IPS-20b (cell line): ENCODE data around the gene PHACTR3.

Experiments used
- H3K27ac ChIP-seq: one replicate; pipeline ENCODE4 v1.5.1; 2013; ENCODE audit warnings: low read length
- H3K27me3 ChIP-seq: 2 replicates; pipeline ENCODE4 v1.6.1; 2013; ENCODE audit warnings: mild to moderate bottlenecking, low read length, inconsistent platforms; ENCODE audit not compliant: insufficient read depth
- H3K36me3 ChIP-seq: 2 replicates; pipeline ENCODE4 v1.6.1; 2013; ENCODE audit warnings: low read depth, mild to moderate bottlenecking, inconsistent platforms, low read length, moderate library complexity; ENCODE audit not compliant: insufficient read depth
- H3K4me1 ChIP-seq: 2 replicates; pipeline ENCODE4 v1.6.1; 2013; ENCODE audit warnings: mild to moderate bottlenecking, control low read depth, inconsistent platforms, low read length, moderate library complexity; ENCODE audit not compliant: insufficient read depth
- H3K4me3 ChIP-seq: 2 replicates; pipeline ENCODE4 v1.5.1; 2013; ENCODE audit warnings: mild to moderate bottlenecking, low read length, inconsistent platforms
- H3K9ac ChIP-seq: 2 replicates; pipeline ENCODE4 v1.6.1; 2013; ENCODE audit warnings: low read depth, mild to moderate bottlenecking, inconsistent platforms, low read length, moderate library complexity
- H3K9me3 ChIP-seq: 2 replicates; pipeline ENCODE4 v1.6.1; 2013; ENCODE audit warnings: mild to moderate bottlenecking, low read depth, low read length, inconsistent platforms; ENCODE audit not compliant: insufficient read depth

The PHACTR3 gene

DNA sequence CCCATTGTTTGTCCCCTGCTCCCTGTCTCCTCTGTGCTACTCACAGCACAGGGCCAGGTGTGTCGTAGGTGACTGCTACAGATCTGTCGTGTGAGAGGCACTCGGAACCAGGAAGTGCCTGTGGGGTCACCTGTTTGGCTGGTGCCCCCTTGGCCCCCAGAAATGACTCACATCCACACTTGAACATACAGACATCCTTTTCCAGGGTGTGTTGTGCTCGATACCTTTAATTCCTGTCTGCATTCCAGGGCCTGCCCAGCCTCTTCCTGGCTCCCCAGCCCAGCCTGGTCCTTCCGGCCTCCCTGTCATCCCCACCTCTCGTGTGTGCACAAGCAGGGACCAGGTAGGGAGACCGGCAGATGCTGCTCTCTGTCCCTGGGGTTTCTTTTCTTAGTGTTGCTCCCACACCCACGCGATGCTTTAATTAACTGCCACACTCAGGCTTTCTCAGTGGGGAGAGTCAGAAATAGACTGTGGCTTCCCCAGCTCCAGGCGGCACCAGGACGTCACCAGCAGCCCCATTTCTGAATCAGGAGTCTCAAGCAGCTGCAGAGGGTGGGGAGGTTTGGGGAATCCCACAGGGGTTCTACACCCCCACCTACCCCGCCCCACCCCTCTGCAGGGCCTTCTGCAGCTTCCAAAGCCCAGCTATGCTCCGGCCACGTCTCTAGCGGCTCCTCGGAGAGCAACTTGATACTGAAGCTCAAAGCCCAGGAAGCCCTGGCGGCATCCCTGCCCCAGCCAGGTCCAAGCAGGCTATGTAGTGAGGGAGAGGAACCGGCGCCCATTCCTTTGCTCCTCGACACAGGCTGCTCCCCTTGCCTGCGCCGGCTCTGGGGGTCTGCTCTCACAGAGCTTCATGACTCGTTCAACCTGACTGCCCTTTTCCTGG, 226.9 kb downstream of the PHACTR3 start:
- H3K27ac ChIP-seq: no peak overlapping the region
- no peaks in the 10 kb centered on the region for H3K36me3 ChIP-seq
- H3K4me3 ChIP-seq: no peak overlapping the region
- no peaks in the 10 kb centered on the region for H3K9me3 ChIP-seq
- no peaks in the 10 kb centered on the region; the same call in 1 of the 2 replicates for H3K4me1 ChIP-seq
- H3K27me3 ChIP-seq: peaks cover 30% of the 10 kb centered on the region
- H3K9ac ChIP-seq: no peak overlapping the region

GRCh38 chr20:59831916-59832270, 227.6 kb downstream of the PHACTR3 start:
- no peaks in the 10 kb centered on the region; the same call in 1 of the 2 replicates for H3K4me1 ChIP-seq
- H3K36me3 ChIP-seq: no peaks in the 10 kb centered on the region
- no peak overlapping the region for H3K27ac ChIP-seq
- H3K9me3 ChIP-seq: no peaks in the 10 kb centered on the region
- no peak overlapping the region for H3K4me3 ChIP-seq
- peaks cover 36% of the 10 kb centered on the region for H3K27me3 ChIP-seq
- H3K9ac ChIP-seq: no peak overlapping the region

- H3K9me3 ChIP-seq: no peaks in the 10 kb centered on the region
- H3K27me3 ChIP-seq: peaks cover 38% of the 10 kb centered on the region
- no peaks in the 10 kb centered on the region for H3K36me3 ChIP-seq
- H3K9ac ChIP-seq: no peak overlapping the region
- no peak overlapping the region for H3K4me3 ChIP-seq
- no peaks in the 10 kb centered on the region; the same call in 1 of the 2 replicates for H3K4me1 ChIP-seq
- no peak overlapping the region for H3K27ac ChIP-seq
Measured at GRCh38 chr20:59832406-59833363, 228.3 kb downstream of the PHACTR3 start.

GRCh38 chr20:59835057-59835447, 230.7 kb downstream of the PHACTR3 start:
- H3K9ac ChIP-seq: no peak overlapping the region
- no peaks in the 10 kb centered on the region for H3K9me3 ChIP-seq
- H3K27ac ChIP-seq: no peak overlapping the region
- no peaks in the 10 kb centered on the region; the same call in 1 of the 2 replicates for H3K4me1 ChIP-seq
- peaks cover 26% of the 10 kb centered on the region for H3K27me3 ChIP-seq
- H3K36me3 ChIP-seq: no peaks in the 10 kb centered on the region
- no peak overlapping the region for H3K4me3 ChIP-seq

- Histone ChIP-seq H3K4me3 (no peak overlapping the region), H3K9me3 (no peaks in the 10 kb centered on the region), H3K27me3 (peaks cover 30% of the 10 kb centered on the region), H3K9ac (no peak overlapping the region), H3K4me1 (no peaks in the 10 kb centered on the region; the same call in 1 of the 2 replicates), H3K27ac (no peak overlapping the region), H3K36me3 (no peaks in the 10 kb centered on the region)
Measured at GRCh38 chr20:59835448-59836395, 231.4 kb downstream of the PHACTR3 start.

DNA sequence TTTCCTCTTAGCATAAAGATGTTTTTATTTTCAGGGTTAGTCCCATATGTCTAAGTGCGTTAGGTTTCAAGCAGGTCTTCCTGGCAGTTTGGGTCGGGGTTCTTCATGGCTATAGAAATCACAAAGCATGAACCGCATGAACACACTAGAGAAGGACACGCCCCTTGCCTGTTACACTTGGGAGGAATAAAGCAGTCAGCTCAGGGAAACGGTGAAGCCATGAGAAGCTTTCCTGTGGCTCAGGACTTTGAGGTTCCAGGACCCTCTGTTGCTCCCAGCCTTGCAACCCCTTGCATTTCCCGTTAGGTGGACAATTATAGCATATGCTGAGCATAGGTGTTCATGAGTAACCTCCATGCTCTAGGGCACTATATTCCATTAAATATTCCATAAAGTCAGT, 232.4 kb downstream of the PHACTR3 start:
- no peaks in the 10 kb centered on the region; the same call in 1 of the 2 replicates for H3K4me1 ChIP-seq
- H3K27me3 ChIP-seq: peaks cover 37% of the 10 kb centered on the region
- H3K9me3 ChIP-seq: no peaks in the 10 kb centered on the region
- H3K27ac ChIP-seq: no peak overlapping the region
- H3K4me3 ChIP-seq: no peak overlapping the region
- no peaks in the 10 kb centered on the region for H3K36me3 ChIP-seq
- H3K9ac ChIP-seq: no peak overlapping the region

DNA sequence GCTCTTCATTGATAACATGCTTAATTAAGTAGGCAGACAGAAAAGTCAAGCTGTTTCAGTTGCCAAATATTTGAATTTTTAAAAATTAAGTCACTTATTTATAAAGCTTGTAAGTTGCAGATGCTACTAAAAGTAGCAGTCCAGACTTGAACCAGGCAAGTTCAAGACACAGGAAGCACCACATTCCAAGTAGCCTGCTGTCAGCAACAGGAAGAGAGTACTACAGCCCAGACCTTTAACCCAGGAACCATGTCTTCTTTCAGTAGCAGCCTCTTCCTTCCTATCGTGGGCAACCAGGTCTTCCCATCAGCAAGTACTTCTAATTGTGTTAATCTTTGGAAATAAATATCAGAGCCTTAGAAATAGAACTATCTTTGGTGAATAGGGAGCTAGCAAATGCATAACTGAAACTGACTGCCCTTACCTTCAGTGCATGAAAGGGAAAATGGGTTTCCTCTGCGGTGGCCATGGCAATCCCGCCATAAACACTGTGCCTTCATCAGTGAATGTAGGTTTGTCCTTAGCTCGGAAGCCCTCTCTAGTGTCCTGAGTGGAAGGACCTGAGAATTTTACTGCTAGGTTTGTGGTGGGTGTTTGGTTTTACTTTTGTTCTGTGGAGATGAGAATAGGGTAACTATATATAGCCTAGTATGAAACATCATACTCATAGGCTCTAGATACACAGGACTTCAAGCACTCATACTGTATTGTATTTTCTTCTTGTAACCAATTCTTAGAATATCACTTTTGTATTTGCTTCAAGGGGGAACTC, 233.5 kb downstream of the PHACTR3 start:
- no peak overlapping the region for H3K4me3 ChIP-seq
- no peaks in the 10 kb centered on the region for H3K36me3 ChIP-seq
- no peak overlapping the region for H3K27ac ChIP-seq
- H3K4me1 ChIP-seq: no peaks in the 10 kb centered on the region; the same call in 1 of the 2 replicates
- no peaks in the 10 kb centered on the region for H3K9me3 ChIP-seq
- no peak overlapping the region for H3K9ac ChIP-seq
- H3K27me3 ChIP-seq: peaks cover 43% of the 10 kb centered on the region

GRCh38 chr20:59839400-59839799, 235.1 kb downstream of the PHACTR3 start:
- no peaks in the 10 kb centered on the region; the same call in 1 of the 2 replicates for H3K4me1 ChIP-seq

DNA sequence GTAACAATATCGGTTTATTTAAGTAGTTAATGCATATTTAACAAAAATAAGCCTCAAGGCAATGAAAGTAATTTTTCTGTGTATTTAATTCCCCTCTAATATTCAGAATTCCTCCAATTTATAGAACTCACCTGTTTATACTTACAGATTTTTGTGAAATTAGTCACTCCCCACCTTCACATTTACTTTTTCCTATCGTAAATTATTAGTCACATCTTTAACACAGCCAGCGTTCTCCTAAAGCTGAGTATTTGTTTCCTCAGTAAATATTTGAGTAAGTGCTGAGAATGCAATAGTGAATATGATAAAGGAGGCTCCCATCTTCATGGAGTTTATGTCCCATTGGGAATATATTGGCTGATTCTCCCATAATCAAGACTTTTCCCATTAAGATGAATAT, 241.1 kb downstream of the PHACTR3 start:
- Histone ChIP-seq H3K9me3 (no peaks in the 10 kb centered on the region), H3K9ac (no peak overlapping the region), H3K27ac (no peak overlapping the region), H3K4me3 (no peak overlapping the region), H3K27me3 (peaks cover 22% of the 10 kb centered on the region), H3K36me3 (no peaks in the 10 kb centered on the region), H3K4me1 (no peaks in the 10 kb centered on the region)

More at GRCh38 chr20:59839400-59839799, 235.1 kb downstream of the PHACTR3 start:
- H3K27ac ChIP-seq: no peak overlapping the region
- no peaks in the 10 kb centered on the region for H3K36me3 ChIP-seq
- H3K4me3 ChIP-seq: no peak overlapping the region
- no peaks in the 10 kb centered on the region for H3K9me3 ChIP-seq
- no peak overlapping the region for H3K9ac ChIP-seq
- H3K27me3 ChIP-seq: peaks cover 48% of the 10 kb centered on the region

GRCh38 chr20:59848182-59848581, 243.8 kb downstream of the PHACTR3 start:
- no peak overlapping the region for H3K27ac ChIP-seq
- H3K4me3 ChIP-seq: no peak overlapping the region
- no peak overlapping the region for H3K9ac ChIP-seq
- H3K36me3 ChIP-seq: no peaks in the 10 kb centered on the region
- peaks cover 7% of the 10 kb centered on the region; the same call in 1 of the 2 replicates for H3K27me3 ChIP-seq
- H3K9me3 ChIP-seq: no peaks in the 10 kb centered on the region
- no peaks in the 10 kb centered on the region for H3K4me1 ChIP-seq
